Astrocyte of the cerebellum (primary cell): ENCODE results near the gene ZBTB20.

Source experiments
- DNase-seq: peaks from one replicate; pipeline ENCODE4 v3.0.0-alpha.2; 2011; ENCODE audit warnings: low read depth
- H3K4me3 ChIP-seq: 2 replicates; pipeline ENCODE4 v1.5.1; 2011; ENCODE audit warnings: mild to moderate bottlenecking, low read depth, low read length, moderate library complexity
- in situ Hi-C: cut with HindIII; loops from 2 replicates; pipeline ENCODE4 v1.10.0; 2017; ENCODE audit warnings: low sequenced_read_pairs
- TF ChIP-seq, protein P1 (sequence below): IDR thresholded peaks from 2 replicates; pipeline ENCODE4 v1.5.1; 2012; ENCODE audit warnings: low read length, low read depth, moderate library complexity, mild to moderate bottlenecking; ENCODE audit errors: missing control alignments

Gene ZBTB20

DNA sequence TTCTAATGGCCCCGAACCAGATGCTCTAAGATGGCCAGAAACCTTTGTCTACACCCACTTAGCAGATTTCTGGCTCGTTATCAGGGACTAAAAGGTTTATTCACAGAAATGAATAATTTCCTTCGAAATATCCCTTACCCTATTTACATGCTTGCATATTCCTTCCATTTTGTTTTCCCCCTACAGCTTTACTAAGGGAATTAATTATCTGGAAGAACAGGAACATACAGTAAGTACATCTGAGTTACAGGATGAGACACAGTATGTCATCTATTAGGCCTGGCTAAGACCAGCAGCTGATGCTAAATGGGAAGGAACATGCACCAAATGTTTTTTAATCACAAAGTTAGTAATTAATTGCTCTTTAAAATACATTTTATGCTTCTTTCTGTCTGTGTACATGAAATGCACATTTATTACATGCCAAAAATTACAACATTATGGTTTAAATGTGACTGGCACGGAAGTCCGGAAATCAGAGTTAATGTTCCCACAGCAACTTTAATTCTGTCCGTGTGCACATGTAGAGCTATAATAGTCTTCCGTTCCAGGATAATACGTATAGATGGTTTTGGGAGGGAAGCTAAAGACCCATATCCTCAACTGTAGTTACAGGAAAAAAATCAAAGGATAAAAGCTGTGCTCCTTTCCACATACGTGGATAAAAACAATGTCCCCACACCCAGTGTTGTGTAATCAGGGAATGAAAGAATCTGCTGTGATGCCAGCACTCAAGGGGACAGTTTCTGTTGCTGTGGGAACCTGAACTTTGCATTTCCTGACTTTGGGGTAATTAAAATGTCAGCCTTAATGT lies 771.3 kb downstream of the ZBTB20 start:
- in situ Hi-C loops, result no loop called here

DNA sequence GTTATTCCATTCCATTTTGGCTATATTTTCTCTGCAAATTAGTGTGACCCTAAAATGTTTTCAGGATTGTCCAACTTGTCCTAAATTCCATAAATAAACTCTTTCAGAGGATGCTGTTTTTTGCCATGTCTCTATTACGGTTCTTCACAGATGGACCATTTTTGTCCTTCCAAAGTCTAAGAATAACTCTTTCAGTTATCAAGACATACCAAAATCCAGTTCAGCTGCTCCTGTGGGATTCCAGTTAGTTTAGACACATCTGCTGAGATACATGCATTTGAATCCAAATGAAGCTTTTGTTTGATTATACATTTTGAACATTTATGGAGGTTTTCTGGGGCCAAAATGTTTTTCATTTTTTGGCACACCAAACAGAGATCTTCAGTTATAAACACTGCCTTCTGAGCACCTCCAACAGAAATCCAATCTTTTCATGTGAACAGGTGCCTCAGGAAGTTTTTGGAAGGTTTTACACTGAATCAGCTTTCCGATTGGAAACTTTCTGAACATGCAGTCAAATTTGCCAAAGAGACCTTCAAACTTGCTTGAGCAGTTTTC lies 772.6 kb downstream of the ZBTB20 start:
- TF ChIP-seq, protein P1, sequence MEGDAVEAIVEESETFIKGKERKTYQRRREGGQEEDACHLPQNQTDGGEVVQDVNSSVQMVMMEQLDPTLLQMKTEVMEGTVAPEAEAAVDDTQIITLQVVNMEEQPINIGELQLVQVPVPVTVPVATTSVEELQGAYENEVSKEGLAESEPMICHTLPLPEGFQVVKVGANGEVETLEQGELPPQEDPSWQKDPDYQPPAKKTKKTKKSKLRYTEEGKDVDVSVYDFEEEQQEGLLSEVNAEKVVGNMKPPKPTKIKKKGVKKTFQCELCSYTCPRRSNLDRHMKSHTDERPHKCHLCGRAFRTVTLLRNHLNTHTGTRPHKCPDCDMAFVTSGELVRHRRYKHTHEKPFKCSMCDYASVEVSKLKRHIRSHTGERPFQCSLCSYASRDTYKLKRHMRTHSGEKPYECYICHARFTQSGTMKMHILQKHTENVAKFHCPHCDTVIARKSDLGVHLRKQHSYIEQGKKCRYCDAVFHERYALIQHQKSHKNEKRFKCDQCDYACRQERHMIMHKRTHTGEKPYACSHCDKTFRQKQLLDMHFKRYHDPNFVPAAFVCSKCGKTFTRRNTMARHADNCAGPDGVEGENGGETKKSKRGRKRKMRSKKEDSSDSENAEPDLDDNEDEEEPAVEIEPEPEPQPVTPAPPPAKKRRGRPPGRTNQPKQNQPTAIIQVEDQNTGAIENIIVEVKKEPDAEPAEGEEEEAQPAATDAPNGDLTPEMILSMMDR, result no peak
- H3K4me3 ChIP-seq, result no peak overlapping the region
- DNase-seq, result no peak
- in situ Hi-C loops, result no loop called here

More for the DNA sequence above, 771.3 kb downstream of the ZBTB20 start:
- TF ChIP-seq, protein P1, result no peak
- DNase-seq, result no peak
- H3K4me3 ChIP-seq, result no peak overlapping the region

- no peak for DNase-seq
- no peak overlapping the region for H3K4me3 ChIP-seq
- TF ChIP-seq, protein P1, result no peak
- in situ Hi-C loops, result no loop called here
Measured at GRCh38 chr3:114370537-114371174, 776.4 kb downstream of the ZBTB20 start.

DNA sequence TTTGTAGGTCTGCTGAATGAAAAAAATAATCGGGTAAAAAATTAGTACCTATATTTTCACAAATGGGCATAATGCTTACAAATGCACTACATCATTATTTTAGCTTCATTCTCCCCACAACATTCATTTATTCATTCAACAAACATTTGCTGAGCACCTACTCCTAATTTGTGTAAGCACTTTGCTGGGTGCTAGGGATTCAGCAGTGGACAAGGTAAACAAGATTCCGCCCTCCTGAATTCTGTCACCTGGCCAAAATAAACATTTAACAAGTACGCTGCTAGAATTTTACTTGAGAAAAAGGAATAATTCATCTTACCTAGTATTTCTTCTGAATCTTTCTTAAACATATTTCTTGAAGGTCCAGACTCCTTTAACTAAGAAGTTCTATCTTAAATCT lies 781.2 kb downstream of the ZBTB20 start:
- DNase-seq, result no peak
- TF ChIP-seq, protein P1, result no peak
- in situ Hi-C loops, result no loop called here
- no peak overlapping the region for H3K4me3 ChIP-seq

- in situ Hi-C loops, result no loop called here
- DNase-seq, result no peak
- TF ChIP-seq, protein P1, result no peak
- no peak overlapping the region for H3K4me3 ChIP-seq
Measured at GRCh38 chr3:114364806-114365654, 782.1 kb downstream of the ZBTB20 start.
